GM13976 (cell line): ENCODE data around the gene OCA2.

Experiments
- DNase-seq: peaks from one replicate; pipeline ENCODE4 v3.0.0; 2012; ENCODE audit warnings: low spot score
- CTCF ChIP-seq: IDR thresholded peaks from 2 replicates; pipeline ENCODE4 v1.5.1; 2012; ENCODE audit warnings: borderline replicate concordance, mild to moderate bottlenecking; ENCODE audit not compliant: insufficient read depth; ENCODE audit errors: extremely low read depth, missing control alignments, control extremely low read depth
- in situ Hi-C: fragments of 300-500 bp; cut with MboI; formaldehyde crosslinking; loops from one replicate; pipeline ENCODE4 v1.12.0; 2022; ENCODE audit warnings: low sequenced_read_pairs, mixed read lengths, inconsistent platforms; ENCODE audit not compliant: unreplicated experiment

OCA2 gene

GRCh38 chr15:28079313-28079969 lies 19.7 kb downstream of the OCA2 start:
- TF ChIP-seq CTCF, result no peak
- in situ Hi-C loops, result no loop called here
- DNase-seq, result no peak

- in situ Hi-C loops, result no loop called here
- no peak for TF ChIP-seq CTCF
- no peak for DNase-seq
Measured at GRCh38 chr15:28078191-28078719, 20.9 kb downstream of the OCA2 start.

GRCh38 chr15:28075573-28075972 lies 23.5 kb downstream of the OCA2 start:
- no peak for TF ChIP-seq CTCF
- DNase-seq, result no peak
- in situ Hi-C loops, result no loop called here

- in situ Hi-C loops, result no loop called here
- DNase-seq, result no peak
- no peak for TF ChIP-seq CTCF
Measured at GRCh38 chr15:28068930-28069329, 30.2 kb downstream of the OCA2 start.

GRCh38 chr15:28066231-28066630 lies 32.9 kb downstream of the OCA2 start:
- no peak for DNase-seq
- TF ChIP-seq CTCF, result no peak
- in situ Hi-C loops, result no loop called here

GRCh38 chr15:28060005-28060404 lies 39.1 kb downstream of the OCA2 start:
- DNase-seq, result no peak
- TF ChIP-seq CTCF, result no peak
- in situ Hi-C loops, result no loop called here
